Testis (tissue), 2 donors: ENCODE results near the gene HMGXB3.

ENCODE experiments used
- CTCF ChIP-seq, 3 experiments: fragments of 450-650 bp in 2 of 3; fragments of 200-600 bp in 1 of 3; sonication (generic) in 1 of 3; IDR thresholded peaks; one replicate each; pipeline ENCODE4 v1.5.1; 2016 to 2019; ENCODE audit warnings: antibody characterized with exemption in 3 of 3, mild to moderate bottlenecking in 2 of 3, moderate library complexity in 1 of 3
- POLR2A ChIP-seq: fragments of 450-650 bp; IDR thresholded peaks from one replicate; pipeline ENCODE4 v1.6.1; 2017; ENCODE audit warnings: antibody characterized with exemption, mild to moderate bottlenecking, moderate library complexity

GRCh38 chr5:149999866-150000255 lies 678 bp upstream of the HMGXB3 start:
- no peak for TF ChIP-seq CTCF (IDR thresholded peaks at IDR 0.05)
- TF ChIP-seq POLR2A = no peak
